ENCODE results near the gene BBC3.

Gene BBC3

GRCh38 chr19:47269596-47269995, 38.6 kb upstream of the BBC3 start:
- TF ChIP-seq TAF1 (IDR thresholded peaks at IDR 0.05; ENCODE audit: borderline replicate concordance, insufficient read depth, low read length) = no peak
- TF ChIP-seq SIN3A (IDR thresholded peaks at IDR 0.05; ENCODE audit: borderline replicate concordance, insufficient read depth, low read length) = no peak

- TF ChIP-seq REST (IDR thresholded peaks at IDR 0.05; ENCODE audit: insufficient read depth in 1 of 2, low read depth in 2 of 2, low read length in 2 of 2) (no peak), SIN3A (IDR thresholded peaks at IDR 0.05; ENCODE audit: borderline replicate concordance, insufficient read depth, low read length) (no peak), FOXP2 (optimal IDR thresholded peaks at IDR 0.05; ENCODE audit: borderline replicate concordance, extremely low read depth, extremely low read length, insufficient read depth) (no peak), POLR2AphosphoS5 (IDR thresholded peaks at IDR 0.05; ENCODE audit: low read depth, low read length) (no peak), TAF1 (IDR thresholded peaks at IDR 0.05; ENCODE audit: borderline replicate concordance, insufficient read depth, low read length) (no peak)
Observed at GRCh38 chr19:47268028-47268427, 37.0 kb upstream of the BBC3 start.

GRCh38 chr19:47267350-47267759, 36.4 kb upstream of the BBC3 start:
- TF ChIP-seq POLR2AphosphoS5 (IDR thresholded peaks at IDR 0.05; ENCODE audit: low read depth, low read length) = no peak
- no peak for TF ChIP-seq FOXP2 (optimal IDR thresholded peaks at IDR 0.05; ENCODE audit: borderline replicate concordance, extremely low read depth, extremely low read length, insufficient read depth)
- TF ChIP-seq SIN3A (IDR thresholded peaks at IDR 0.05; ENCODE audit: borderline replicate concordance, insufficient read depth, low read length) = no peak
- TF ChIP-seq REST (IDR thresholded peaks at IDR 0.05; ENCODE audit: insufficient read depth in 1 of 2, low read depth in 2 of 2, low read length in 2 of 2) = no peak
- no peak for TF ChIP-seq TAF1 (IDR thresholded peaks at IDR 0.05; ENCODE audit: borderline replicate concordance, insufficient read depth, low read length)

GRCh38 chr19:47266401-47266941, 35.5 kb upstream of the BBC3 start:
- TF ChIP-seq FOXP2 (optimal IDR thresholded peaks at IDR 0.05; ENCODE audit: borderline replicate concordance, extremely low read depth, extremely low read length, insufficient read depth) (no peak), REST (IDR thresholded peaks at IDR 0.05; ENCODE audit: insufficient read depth in 1 of 2, low read depth in 2 of 2, low read length in 2 of 2) (no peak), TAF1 (IDR thresholded peaks at IDR 0.05; ENCODE audit: borderline replicate concordance, insufficient read depth, low read length) (no peak), POLR2AphosphoS5 (IDR thresholded peaks at IDR 0.05; ENCODE audit: low read depth, low read length) (no peak), SIN3A (IDR thresholded peaks at IDR 0.05; ENCODE audit: borderline replicate concordance, insufficient read depth, low read length) (no peak)

GRCh38 chr19:47264629-47265028, 33.6 kb upstream of the BBC3 start:
- TF ChIP-seq REST (IDR thresholded peaks at IDR 0.05; ENCODE audit: insufficient read depth in 1 of 2, low read depth in 2 of 2, low read length in 2 of 2) = no peak
- no peak for TF ChIP-seq TAF1 (IDR thresholded peaks at IDR 0.05; ENCODE audit: borderline replicate concordance, insufficient read depth, low read length)
- TF ChIP-seq FOXP2 (optimal IDR thresholded peaks at IDR 0.05; ENCODE audit: borderline replicate concordance, extremely low read depth, extremely low read length, insufficient read depth) = no peak
- TF ChIP-seq POLR2AphosphoS5 (IDR thresholded peaks at IDR 0.05; ENCODE audit: low read depth, low read length) = no peak
- no peak for TF ChIP-seq SIN3A (IDR thresholded peaks at IDR 0.05; ENCODE audit: borderline replicate concordance, insufficient read depth, low read length)

Measured in PFSK-1 (cell line).